ENCODE measurements around the gene SENP7. TPM values are rescaled to one million over a fixed set of nuclear protein-coding genes. Genes with fewer than 3 reads are reported as not detected.
"Not testable (repeated sequence)": the region's sequence is repeated elsewhere in the genome, so short reads cannot be mapped to it uniquely, and the experiment has no call there.

Gene SENP7
- polyA plus RNA-seq (2013, experiment 1 of 2), result 3.7 TPM
- 3.6 TPM for polyA plus RNA-seq (2013, experiment 2 of 2)

GRCh38 chr3:101512646-101513418, at the start of gene SENP7:
Gene SENP7 (minus strand): TSS chr3:101513212. CDS start chr3:101513130, 82 bp downstream.
- Histone ChIP-seq H3K79me2 (ENCODE audit: control insufficient read depth, insufficient read depth, low read length) (no peaks in the 10 kb centered on the region), H4K5ac (ENCODE audit: low read length) (peak within 1 kb of the TSS; percentile 92), H3K23ac (ENCODE audit: low read length) (no peak within 1 kb of the TSS), H3K27ac (ENCODE audit: low read depth, low read length) (peak within 1 kb of the TSS; percentile 88), H3K4me1 (ENCODE audit: control insufficient read depth, low read depth, low read length) (no peaks in the 10 kb centered on the region), H2AK5ac (ENCODE audit: low read length) (no peak within 1 kb of the TSS), H3K4me3 (ENCODE audit: low read length) (peak within 1 kb of the TSS; percentile 72), H3K36me3 (ENCODE audit: control insufficient read depth, insufficient read depth, low read length) (no peaks in the 10 kb centered on the region), H2BK120ac (ENCODE audit: low read depth, low read length) (no peak within 1 kb of the TSS), H2BK5ac (ENCODE audit: low read length) (peak within 1 kb of the TSS; percentile 12), H4K8ac (ENCODE audit: low read depth, low read length) (peak within 1 kb of the TSS; percentile 94), H3K56ac (ENCODE audit: low read length) (peak within 1 kb of the TSS; percentile 87), H3K4me2 (ENCODE audit: low read length) (peak within 1 kb of the TSS; percentile 12), H3K27me3 (ENCODE audit: insufficient read depth, low read length, poor library complexity) (no peaks in the 10 kb centered on the region), H2BK15ac (replicated peaks; ENCODE audit: low read depth) (no peak within 1 kb of the TSS), H3K79me1 (ENCODE audit: low read length) (no peaks in the 10 kb centered on the region), H3K9ac (ENCODE audit: low read length) (peak within 1 kb of the TSS; percentile 65), H3K18ac (ENCODE audit: low read length) (peak within 1 kb of the TSS; percentile 91), H3K4ac (ENCODE audit: low read depth, low read length) (peak within 1 kb of the TSS; percentile 48)
- no CpG with 5 or more reads among the region's 54 CpGs for WGBS (ENCODE audit: extremely low coverage, insufficient coverage, low lambda C conversion rate)
- DNase-seq, result peak; percentile 92

GRCh38 chr3:101561630-101562328, 48.8 kb upstream of the SENP7 start, which contains the start of gene TRMT10C:
Gene TRMT10C (plus strand): TSS chr3:101561868. CDS start chr3:101564782, 2,914 bp downstream.
- WGBS (ENCODE audit: extremely low coverage, insufficient coverage, low lambda C conversion rate), result no CpG with 5 or more reads among the region's 35 CpGs
- no peak within 1 kb of the TSS for H2BK120ac ChIP-seq (ENCODE audit: low read depth, low read length)
- H4K8ac ChIP-seq (ENCODE audit: low read depth, low read length), result no peak within 1 kb of the TSS

GRCh38 chr3:101556064-101556463, 43.1 kb upstream of the SENP7 start:
- Histone ChIP-seq H2BK15ac (replicated peaks; ENCODE audit: low read depth) (no peak overlapping the region), H3K4ac (ENCODE audit: low read depth, low read length) (no peak overlapping the region), H2BK5ac (ENCODE audit: low read length) (no peak overlapping the region), H3K79me1 (ENCODE audit: low read length) (no peaks in the 10 kb centered on the region), H3K4me2 (ENCODE audit: low read length) (no peak overlapping the region), H4K5ac (ENCODE audit: low read length) (no peak overlapping the region), H3K56ac (ENCODE audit: low read length) (no peak overlapping the region), H2BK120ac (ENCODE audit: low read depth, low read length) (no peak overlapping the region), H2AK5ac (ENCODE audit: low read length) (no peak overlapping the region), H3K79me2 (ENCODE audit: control insufficient read depth, insufficient read depth, low read length) (no peaks in the 10 kb centered on the region), H3K9ac (ENCODE audit: low read length) (no peak overlapping the region), H3K4me3 (ENCODE audit: low read length) (no peak overlapping the region), H3K36me3 (ENCODE audit: control insufficient read depth, insufficient read depth, low read length) (no peaks in the 10 kb centered on the region), H3K23ac (ENCODE audit: low read length) (no peak overlapping the region), H3K27me3 (ENCODE audit: insufficient read depth, low read length, poor library complexity) (no peaks in the 10 kb centered on the region), H4K8ac (ENCODE audit: low read depth, low read length) (no peak overlapping the region), H3K4me1 (ENCODE audit: control insufficient read depth, low read depth, low read length) (no peaks in the 10 kb centered on the region), H3K27ac (ENCODE audit: low read depth, low read length) (no peak overlapping the region), H3K18ac (ENCODE audit: low read length) (no peak overlapping the region)
- DNase-seq, result no peak
- WGBS (ENCODE audit: extremely low coverage, insufficient coverage, low lambda C conversion rate), result no CpG with 5 or more reads among the region's 3 CpGs

More at GRCh38 chr3:101561630-101562328, 48.8 kb upstream of the SENP7 start, which contains the start of gene TRMT10C:
- H3K4me3 ChIP-seq (ENCODE audit: low read length), result peak within 1 kb of the TSS; percentile 100
- H3K4ac ChIP-seq (ENCODE audit: low read depth, low read length), result peak within 1 kb of the TSS; percentile 98
- no peaks in the 10 kb centered on the region for H3K4me1 ChIP-seq (ENCODE audit: control insufficient read depth, low read depth, low read length)
- peak within 1 kb of the TSS; percentile 99 for H3K56ac ChIP-seq (ENCODE audit: low read length)
- no peak within 1 kb of the TSS for H3K23ac ChIP-seq (ENCODE audit: low read length)
- H3K4me2 ChIP-seq (ENCODE audit: low read length), result peak within 1 kb of the TSS; percentile 23
- H3K36me3 ChIP-seq (ENCODE audit: control insufficient read depth, insufficient read depth, low read length), result peaks cover 3% of the 10 kb centered on the region
- H3K27me3 ChIP-seq (ENCODE audit: insufficient read depth, low read length, poor library complexity), result no peaks in the 10 kb centered on the region
- H3K79me1 ChIP-seq (ENCODE audit: low read length), result peaks cover 2% of the 10 kb centered on the region
- H4K5ac ChIP-seq (ENCODE audit: low read length), result no peak within 1 kb of the TSS
- H3K9ac ChIP-seq (ENCODE audit: low read length), result peak within 1 kb of the TSS; percentile 98
- no peak within 1 kb of the TSS for H2AK5ac ChIP-seq (ENCODE audit: low read length)
- peak; percentile 98 for DNase-seq
- no peak within 1 kb of the TSS for H3K18ac ChIP-seq (ENCODE audit: low read length)
- H3K27ac ChIP-seq (ENCODE audit: low read depth, low read length), result peak within 1 kb of the TSS; percentile 29
- H2BK5ac ChIP-seq (ENCODE audit: low read length), result no peak within 1 kb of the TSS
- H3K79me2 ChIP-seq (ENCODE audit: control insufficient read depth, insufficient read depth, low read length), result peaks cover 37% of the 10 kb centered on the region
- H2BK15ac ChIP-seq (replicated peaks; ENCODE audit: low read depth), result no peak within 1 kb of the TSS

DNA sequence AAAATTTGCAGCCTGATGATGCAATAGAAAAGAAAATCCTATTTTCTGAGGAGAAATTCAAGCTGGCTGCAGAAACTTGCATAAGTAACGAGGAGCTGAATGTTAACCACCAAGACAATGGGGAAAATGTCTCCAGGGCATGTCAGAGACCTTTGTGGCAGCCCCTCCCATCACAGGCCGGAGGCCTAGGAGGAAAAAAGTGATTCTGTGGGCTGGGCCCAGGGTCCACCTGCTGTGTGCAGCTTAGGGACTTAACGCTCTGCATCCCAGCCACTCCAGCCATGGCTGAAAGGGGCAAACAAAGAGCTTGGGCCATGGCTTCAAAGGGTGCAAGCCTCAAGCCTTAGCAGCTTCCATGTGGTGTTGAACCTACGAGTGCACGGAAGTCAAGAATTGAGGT, 40.4 kb upstream of the SENP7 start:
- H2BK5ac ChIP-seq (ENCODE audit: low read length); H3K4me3 ChIP-seq (ENCODE audit: low read length); H3K23ac ChIP-seq (ENCODE audit: low read length); H2BK15ac ChIP-seq (replicated peaks; ENCODE audit: low read depth); H3K27me3 ChIP-seq (ENCODE audit: insufficient read depth, low read length, poor library complexity); H3K79me1 ChIP-seq (ENCODE audit: low read length); H3K9ac ChIP-seq (ENCODE audit: low read length); H4K5ac ChIP-seq (ENCODE audit: low read length); H3K4ac ChIP-seq (ENCODE audit: low read depth, low read length); H3K36me3 ChIP-seq (ENCODE audit: control insufficient read depth, insufficient read depth, low read length); H2BK120ac ChIP-seq (ENCODE audit: low read depth, low read length); H3K4me2 ChIP-seq (ENCODE audit: low read length); H3K4me1 ChIP-seq (ENCODE audit: control insufficient read depth, low read depth, low read length); H2AK5ac ChIP-seq (ENCODE audit: low read length); H3K56ac ChIP-seq (ENCODE audit: low read length); H3K18ac ChIP-seq (ENCODE audit: low read length); H4K8ac ChIP-seq (ENCODE audit: low read depth, low read length); H3K79me2 ChIP-seq (ENCODE audit: control insufficient read depth, insufficient read depth, low read length); H3K27ac ChIP-seq (ENCODE audit: low read depth, low read length): not testable (repeated sequence)
- WGBS (ENCODE audit: extremely low coverage, insufficient coverage, low lambda C conversion rate), result no CpG with 5 or more reads among the region's 5 CpGs
- DNase-seq, result peak; percentile 46

GRCh38 chr3:101551359-101552081, 38.5 kb upstream of the SENP7 start:
- not testable (repeated sequence) for H3K36me3 ChIP-seq (ENCODE audit: control insufficient read depth, insufficient read depth, low read length); H4K5ac ChIP-seq (ENCODE audit: low read length); H2BK120ac ChIP-seq (ENCODE audit: low read depth, low read length); H3K23ac ChIP-seq (ENCODE audit: low read length); H2AK5ac ChIP-seq (ENCODE audit: low read length); H3K27me3 ChIP-seq (ENCODE audit: insufficient read depth, low read length, poor library complexity); H3K18ac ChIP-seq (ENCODE audit: low read length); H3K4ac ChIP-seq (ENCODE audit: low read depth, low read length); H3K4me2 ChIP-seq (ENCODE audit: low read length); H3K79me1 ChIP-seq (ENCODE audit: low read length); H3K27ac ChIP-seq (ENCODE audit: low read depth, low read length); H3K4me1 ChIP-seq (ENCODE audit: control insufficient read depth, low read depth, low read length); H3K56ac ChIP-seq (ENCODE audit: low read length); H4K8ac ChIP-seq (ENCODE audit: low read depth, low read length); H2BK5ac ChIP-seq (ENCODE audit: low read length); DNase-seq; H3K4me3 ChIP-seq (ENCODE audit: low read length); H2BK15ac ChIP-seq (replicated peaks; ENCODE audit: low read depth); H3K79me2 ChIP-seq (ENCODE audit: control insufficient read depth, insufficient read depth, low read length); H3K9ac ChIP-seq (ENCODE audit: low read length)
- WGBS (ENCODE audit: extremely low coverage, insufficient coverage, low lambda C conversion rate), result no CpG with 5 or more reads among the region's 50 CpGs
